K562 (cell line): ENCODE data around the gene QPCT. TPM values are rescaled to one million over a fixed set of nuclear protein-coding genes. Genes with fewer than 3 reads are reported as not detected.
A peak's percentile ranks its signal among the peaks of the same experiment; 100 is the strongest.
"Not testable (repeated sequence)": the region's sequence is repeated elsewhere in the genome, so short reads cannot be mapped to it uniquely, and the experiment has no call there.

Experiments used
- ATAC-seq: fragments of 200-7000 bp; cut with Tn5 transposase; 3 replicates; pipeline ENCODE4 v1.9.1; 2020; ENCODE audit warnings: moderate library complexity
- BruUV-seq: library from RNA; stranded (reverse); fragments of 400-500 nt; replicated peaks from 2 replicates; lab custom pipeline; 2021; lab: Mats Ljungman, UMichigan
- CTCF ChIA-PET: fragments of 300-600 bp; formaldehyde crosslinking; extraction: SDS; loops from one replicate; lab custom pipeline; 2021; ENCODE audit warnings: low intra/inter-chr PET ratio; lab: Yijun Ruan, JAX
- POLR2A ChIA-PET: fragments of 300-600, 350-650 bp; sonication (Branson Sonifier 250); formaldehyde crosslinking; extraction: SDS; loops from one replicate; lab custom pipeline; 2021; ENCODE audit warnings: antibody characterized with exemption, inconsistent platforms; lab: Yijun Ruan, JAX
- DNase-seq, 4 experiments: peaks; one replicate each; pipeline versions ENCODE4 v3.0.0 to v3.0.0-alpha.2; 2011 to 2018; ENCODE audit warnings: low spot score in 3 of 4, mixed read lengths in 3 of 4; ENCODE audit errors: extremely low read depth in 1 of 4
- FAIRE-seq: peaks from 2 replicates; lab custom pipeline; 2011; peaks lifted over from hg19 to GRCh38; lab: Jason Lieb, UNC
- H2AFZ ChIP-seq: 2 replicates; pipeline ENCODE4 v1.6.0; 2011; ENCODE audit warnings: low read depth, low read length, control low read depth, inconsistent platforms
- H3K27ac ChIP-seq: fragments of 200-600 bp; 3 replicates; pipeline ENCODE4 v1.8.0; 2011; ENCODE audit warnings: low read depth, mild to moderate bottlenecking, control low read depth, inconsistent platforms, low read length, moderate library complexity, mixed read lengths; ENCODE audit errors: extremely low read depth
- H3K27me3 ChIP-seq, 2 experiments: fragments of 300-600 bp in 1 of 2; 2 replicates in 1 of 2; 3 replicates in 1 of 2; pipeline versions ENCODE4 v1.6.0 to v1.8.0; 2011; ENCODE audit warnings: inconsistent platforms in 2 of 2, low read length in 2 of 2, mild to moderate bottlenecking in 1 of 2, mixed read lengths in 1 of 2, moderate library complexity in 1 of 2; ENCODE audit not compliant: control insufficient read depth in 2 of 2, insufficient read depth in 2 of 2
- H3K36me3 ChIP-seq: fragments of 300-600 bp; 3 replicates; pipeline ENCODE4 v1.8.0; 2011; ENCODE audit warnings: mild to moderate bottlenecking, low read length, inconsistent platforms; ENCODE audit not compliant: control insufficient read depth, insufficient read depth
- H3K4me1 ChIP-seq, 2 experiments: fragments of 200-600 bp in 1 of 2; replicated peaks in 1 of 2; 2 replicates in 1 of 2; 3 replicates in 1 of 2; pipeline versions ENCODE4 v1.5.1 to v1.8.0; 2011; ENCODE audit warnings: inconsistent platforms in 2 of 2, low read length in 2 of 2, mild to moderate bottlenecking in 1 of 2, mixed read lengths in 1 of 2, moderate library complexity in 1 of 2; ENCODE audit not compliant: control insufficient read depth in 2 of 2, insufficient read depth in 2 of 2
- H3K4me2 ChIP-seq: 2 replicates; pipeline ENCODE4 v1.6.1; 2011; ENCODE audit warnings: low read length, control low read depth, inconsistent platforms, mixed read lengths; ENCODE audit not compliant: insufficient read depth
- H3K4me3 ChIP-seq: fragments of 200-600 bp; sonication (generic), shearing (Covaris generic); 2 replicates; pipeline ENCODE4 v1.5.1; 2016; ENCODE audit warnings: control low read depth, inconsistent platforms
- H3K79me2 ChIP-seq: fragments of 200-600 bp; 3 replicates; pipeline ENCODE4 v1.8.0; 2011; ENCODE audit warnings: low read length, inconsistent platforms; ENCODE audit not compliant: control insufficient read depth, insufficient read depth
- H3K9ac ChIP-seq, 2 experiments: 2 replicates each; pipeline versions ENCODE4 v1.6.0 to v1.6.1; 2011; ENCODE audit warnings: low read depth in 2 of 2, low read length in 2 of 2, control low read depth in 1 of 2, inconsistent platforms in 1 of 2, mild to moderate bottlenecking in 1 of 2, mixed read lengths in 1 of 2; ENCODE audit not compliant: insufficient read depth in 1 of 2
- H3K9me1 ChIP-seq: one replicate; pipeline ENCODE4 v1.6.0; 2011; ENCODE audit warnings: inconsistent platforms, mild to moderate bottlenecking, low read length, moderate library complexity; ENCODE audit not compliant: control insufficient read depth, insufficient read depth
- H3K9me3 ChIP-seq: replicated peaks from 2 replicates; pipeline ENCODE4 v1.5.1; 2011; ENCODE audit warnings: low read depth, low read length, inconsistent platforms; ENCODE audit not compliant: control insufficient read depth, insufficient read depth
- H4K20me1 ChIP-seq: replicated peaks from 2 replicates; pipeline ENCODE4 v1.6.1; 2011; ENCODE audit warnings: low read length, inconsistent platforms, mixed read lengths; ENCODE audit not compliant: control insufficient read depth, insufficient read depth
- CEBPB ChIP-seq: fragments of 450-650 bp; IDR thresholded peaks from 2 replicates; pipeline ENCODE4 v1.6.1; 2016; ENCODE audit warnings: missing genetic modification characterization, missing compliant biosample characterization
- KLF13 ChIP-seq: fragments of 450-650 bp; IDR thresholded peaks from 2 replicates; pipeline ENCODE4 v1.6.1; 2016; ENCODE audit warnings: missing genetic modification characterization, low read depth, mild to moderate bottlenecking, missing compliant biosample characterization, moderate library complexity, borderline replicate concordance
- RUNX1 ChIP-seq: sonication (generic); IDR thresholded peaks from 2 replicates; pipeline ENCODE4 v1.6.1; 2016; ENCODE audit warnings: antibody characterized with exemption, low read depth
- TAF9B ChIP-seq: fragments of 450-650 bp; IDR thresholded peaks from 2 replicates; pipeline ENCODE4 v1.6.1; 2018; ENCODE audit warnings: mild to moderate bottlenecking; ENCODE audit not compliant: partially characterized antibody
- WGBS: fragments of 100-300 bp; shearing (Covaris generic); methylation state at CpG from one replicate; pipeline ENCODE4 v1.1.6; 2016; ENCODE audit warnings: low coverage, mixed read lengths; ENCODE audit not compliant: insufficient coverage; ENCODE audit errors: missing lambda C conversion rate; 5-methylcytosine and 5-hydroxymethylcytosine counted together
- in situ Hi-C: fragments of 300-500 bp; cut with MboI; formaldehyde crosslinking; loops from 4 replicates; pipeline ENCODE4 v1.15.0; 2018; ENCODE audit warnings: inconsistent platforms, mixed read lengths
- intact Hi-C: fragments of 100-400 bp; cut with micrococcal nuclease; formaldehyde crosslinking; loops from 2 replicates; pipeline ENCODE4 v1.14.2; 2022
- polyA plus RNA-seq, 8 experiments: library from polyadenylated mRNA; depleted of rRNA in 4 of 8; stranded (reverse) in 5 of 8; unstranded in 3 of 8; fragments of >200 nt; fragmentation: Nextera tagmentation in 2 of 8; fragmentation: Illumina TruSeq in 1 of 8; extraction: Ambion mirVana in 2 of 8; extraction: Trizol in 1 of 8; gene quantifications; 2 replicates each; pipeline versions ENCODE4 v1.2.1 to v1.2.3, GENCODE V29; 2011 to 2014; ENCODE audit warnings: inconsistent platforms in 1 of 8, missing spikeins in 1 of 8
- total RNA-seq, 7 experiments: library from RNA; depleted of rRNA in 6 of 7; stranded (reverse); fragments of >200 nt in 6 of 7; fragmentation: Illumina TruSeq in 2 of 7; extraction: Trizol in 2 of 7; gene quantifications; 2 replicates each; pipeline versions ENCODE4 v1.2.1 to v1.2.3, GENCODE V29; 2011 to 2021; ENCODE audit warnings: low replicate concordance in 1 of 7

QPCT gene
- total and polyA plus RNA-seq, 9 of the 15 experiments (the other 6 are each of a cell fraction or from before 2014, with no cell fraction given): 0.07 TPM; not detected in 8

- H3K4me1 ChIP-seq, H4K20me1 ChIP-seq, H3K4me2 ChIP-seq, H3K27me3 ChIP-seq, H3K9me3 ChIP-seq, H3K9me1 ChIP-seq, in situ Hi-C loops, H3K9ac ChIP-seq, DNase-seq, H3K4me3 ChIP-seq, BruUV-seq, H3K36me3 ChIP-seq, CTCF ChIA-PET, H3K79me2 ChIP-seq, H2AFZ ChIP-seq, H3K27ac ChIP-seq, intact Hi-C loops, POLR2A ChIA-PET, ATAC-seq: not testable (repeated sequence)
- TF ChIP-seq CEBPB (tag): peak; percentile 26; the same call in 1 of the 2 replicates
- 95% methylated on average over 2 of the region's 2 CpGs for WGBS
- peak; percentile 15 for FAIRE-seq
Observed at GRCh38 chr2:37294858-37295257, 49.6 kb upstream of the QPCT start.

GRCh38 chr2:37295469-37296073 is 48.9 kb upstream of the QPCT start:
- no peak overlapping the region for H2AFZ ChIP-seq
- H3K36me3 ChIP-seq: 0 out of 3 replicates have a peak, but pooled peaks cover 6% of the 10 kb centered on the region
- no peaks in the 10 kb centered on the region for H3K79me2 ChIP-seq
- no peaks in the 10 kb centered on the region for H3K9me1 ChIP-seq
- BruUV-seq: no TSS peak
- no peaks in the 10 kb centered on the region for H3K4me1 ChIP-seq
- intact Hi-C loops: no loop called here
- no peak overlapping the region for H3K27ac ChIP-seq
- no peaks in the 10 kb centered on the region for H3K9me3 ChIP-seq
- ATAC-seq: no peak
- H4K20me1 ChIP-seq: no peaks in the 10 kb centered on the region
- H3K4me2 ChIP-seq: no peak overlapping the region
- H3K9ac ChIP-seq: no peak overlapping the region
- POLR2A ChIA-PET: no interaction called here
- no peak for DNase-seq
- no peaks in the 10 kb centered on the region for H3K27me3 ChIP-seq
- no peak for FAIRE-seq
- no peak for TF ChIP-seq CEBPB (tag)
- no peak for TF ChIP-seq KLF13
- TF ChIP-seq RUNX1: no peak
- TF ChIP-seq TAF9B: no peak
- no peak overlapping the region for H3K4me3 ChIP-seq
- in situ Hi-C loops: no loop called here
- 35% methylated on average over 1 of the region's 1 CpG for WGBS
- CTCF ChIA-PET: no interaction called here
